ENCODE data around the gene HOXC13. TPM values are rescaled to one million over a fixed set of nuclear protein-coding genes. Genes with fewer than 3 reads are reported as not detected.

HOXC13 gene
- total and polyA plus RNA-seq, 2 of the 13 experiments (the other 11 are each of a cell fraction or from before 2014, with no cell fraction given) = 0.07 TPM; not detected in 1

GRCh38 chr12:53988541-53989226 is 50.1 kb downstream of the HOXC13 start (continued):
- TF ChIP-seq MAX (IDR thresholded peaks at IDR 0.05) (0 out of 2 replicates have a peak, but pooled peaks have one; percentile 3), ARID5B (CRISPR knock-in tag; IDR thresholded peaks at IDR 0.05) (0 out of 2 replicates have a peak, but pooled peaks have one; percentile 17), HOXA3 (CRISPR knock-in tag; IDR thresholded peaks at IDR 0.05) (peak; percentile 31; the same call in 1 of the 2 replicates), SYNCRIP (IDR thresholded peaks at IDR 0.05; ENCODE audit: insufficient read depth, low read depth, low read length) (no peak), SMARCC2 (IDR thresholded peaks at IDR 0.05) (no peak), ZNF160 (CRISPR knock-in tag; IDR thresholded peaks at IDR 0.05) (no peak), MXI1 (IDR thresholded peaks at IDR 0.05; ENCODE audit: borderline replicate concordance, low read depth, low read length) (no peak), ZSCAN22 (CRISPR knock-in tag; IDR thresholded peaks at IDR 0.05) (no peak), HNF4G (IDR thresholded peaks at IDR 0.05; ENCODE audit: borderline replicate concordance, low read depth, low read length) (peak; percentile 85), HNF4G (CRISPR knock-in tag; IDR thresholded peaks at IDR 0.05; ENCODE audit: borderline replicate concordance, low read depth) (peak; percentile 50; the same call in 1 of the 2 replicates), MTA1 (CRISPR knock-in tag; IDR thresholded peaks at IDR 0.05; ENCODE audit: borderline replicate concordance) (0 out of 2 replicates have a peak, but pooled peaks have one; percentile 22), ZNF510 (CRISPR knock-in tag; IDR thresholded peaks at IDR 0.05; ENCODE audit: low read depth) (no peak), MAFF (IDR thresholded peaks at IDR 0.05; ENCODE audit: low read depth, low read length) (no peak), POGZ (CRISPR knock-in tag; IDR thresholded peaks at IDR 0.05) (no peak), PHF5A (CRISPR knock-in tag; IDR thresholded peaks at IDR 0.05; ENCODE audit: low read depth, unreplicated experiment) (no peak), SIN3B (IDR thresholded peaks at IDR 0.05; ENCODE audit: low read length) (no peak), SUZ12 (IDR thresholded peaks at IDR 0.05; ENCODE audit: low read depth, low read length) (no peak), PHF21A (CRISPR knock-in tag; IDR thresholded peaks at IDR 0.05) (peak; percentile 70), HOXA7 (CRISPR knock-in tag; IDR thresholded peaks at IDR 0.05) (no peak), TAF15 (IDR thresholded peaks at IDR 0.05; ENCODE audit: low read depth, low read length, poor library complexity, severe bottlenecking) (no peak), KLF12 (CRISPR knock-in tag; IDR thresholded peaks at IDR 0.05; ENCODE audit: borderline replicate concordance) (no peak), BORCS8-MEF2B (CRISPR knock-in tag; IDR thresholded peaks at IDR 0.05) (no peak), ZFP36L1 (CRISPR knock-in tag; IDR thresholded peaks at IDR 0.05) (no peak), ZNF547 (CRISPR knock-in tag; IDR thresholded peaks at IDR 0.05) (no peak), RBFOX2 (IDR thresholded peaks at IDR 0.05; ENCODE audit: low read depth, low read length) (no peak), ZFX (CRISPR knock-in tag; IDR thresholded peaks at IDR 0.05; ENCODE audit: low read depth) (peak; percentile 35; the same call in 1 of the 2 replicates), ZNF557 (CRISPR knock-in tag; IDR thresholded peaks at IDR 0.05) (no peak), HMGA1 (CRISPR knock-in tag; conservative IDR thresholded peaks at IDR 0.05) (no peak), KDM6A (CRISPR knock-in tag; IDR thresholded peaks at IDR 0.05; ENCODE audit: low read depth) (0 out of 2 replicates have a peak, but pooled peaks have one; percentile 27), ZNF441 (CRISPR knock-in tag; IDR thresholded peaks at IDR 0.05; ENCODE audit: borderline replicate concordance) (no peak)

Measured in HepG2 (cell line).